HL-60 (cell line): ENCODE measurements around the gene TRAPPC3L.
A peak's percentile ranks its signal among the peaks of the same experiment; 100 is the strongest.

Experiments
- DNase-seq, 2 experiments: peaks; one replicate each; pipeline ENCODE4 v3.0.0-alpha.2; 2010 to 2020; ENCODE audit warnings: low read depth in 1 of 2, low spot score in 1 of 2
- H3K27ac ChIP-seq: fragments of 250-450 bp; sonication (Bioruptor Pico); replicated peaks from 2 replicates; pipeline ENCODE4 v1.5.1; 2020; ENCODE audit warnings: mild to moderate bottlenecking, moderate library complexity
- H3K27me3 ChIP-seq: fragments of 250-450 bp; sonication (Bioruptor Pico); 2 replicates; pipeline ENCODE4 v1.5.1; 2021; ENCODE audit warnings: mild to moderate bottlenecking, moderate library complexity; ENCODE audit not compliant: insufficient read depth, poor library complexity, severe bottlenecking
- H3K4me3 ChIP-seq: replicated peaks from 2 replicates; pipeline ENCODE4 v1.5.1; 2011; ENCODE audit warnings: mild to moderate bottlenecking, control low read depth, low read length; ENCODE audit not compliant: insufficient read depth
- CTCF ChIP-seq: IDR thresholded peaks from one replicate; pipeline ENCODE4 v1.5.1; 2011; ENCODE audit warnings: low read length, control low read depth, inconsistent platforms; ENCODE audit not compliant: insufficient read depth
- GABPA ChIP-seq: IDR thresholded peaks from 2 replicates; pipeline ENCODE4 v1.6.1; 2012; ENCODE audit warnings: low read depth
- POLR2AphosphoS5 ChIP-seq: IDR thresholded peaks from 2 replicates; pipeline ENCODE4 v1.6.1; 2012; ENCODE audit warnings: low read depth
- SPI1 ChIP-seq: IDR thresholded peaks from 2 replicates; pipeline ENCODE4 v1.6.1; 2012; ENCODE audit warnings: low read depth, mild to moderate bottlenecking, borderline replicate concordance
- TF ChIP-seq, protein P1 (sequence below): IDR thresholded peaks from 2 replicates; pipeline ENCODE4 v1.6.1; 2012; ENCODE audit warnings: low read depth; ENCODE audit not compliant: insufficient replicate concordance

The TRAPPC3L gene

GRCh38 chr6:116450185-116450710 is 95.2 kb downstream of the TRAPPC3L start:
- DNase-seq: no peak
- Histone ChIP-seq H3K27ac (no peak overlapping the region; the same call in 1 of the 2 replicates), H3K4me3 (no peak overlapping the region), H3K27me3 (no peaks in the 10 kb centered on the region)
- TF ChIP-seq CTCF (no peak), SPI1 (no peak), GABPA (no peak), POLR2AphosphoS5 (no peak)
- TF ChIP-seq, protein P1, sequence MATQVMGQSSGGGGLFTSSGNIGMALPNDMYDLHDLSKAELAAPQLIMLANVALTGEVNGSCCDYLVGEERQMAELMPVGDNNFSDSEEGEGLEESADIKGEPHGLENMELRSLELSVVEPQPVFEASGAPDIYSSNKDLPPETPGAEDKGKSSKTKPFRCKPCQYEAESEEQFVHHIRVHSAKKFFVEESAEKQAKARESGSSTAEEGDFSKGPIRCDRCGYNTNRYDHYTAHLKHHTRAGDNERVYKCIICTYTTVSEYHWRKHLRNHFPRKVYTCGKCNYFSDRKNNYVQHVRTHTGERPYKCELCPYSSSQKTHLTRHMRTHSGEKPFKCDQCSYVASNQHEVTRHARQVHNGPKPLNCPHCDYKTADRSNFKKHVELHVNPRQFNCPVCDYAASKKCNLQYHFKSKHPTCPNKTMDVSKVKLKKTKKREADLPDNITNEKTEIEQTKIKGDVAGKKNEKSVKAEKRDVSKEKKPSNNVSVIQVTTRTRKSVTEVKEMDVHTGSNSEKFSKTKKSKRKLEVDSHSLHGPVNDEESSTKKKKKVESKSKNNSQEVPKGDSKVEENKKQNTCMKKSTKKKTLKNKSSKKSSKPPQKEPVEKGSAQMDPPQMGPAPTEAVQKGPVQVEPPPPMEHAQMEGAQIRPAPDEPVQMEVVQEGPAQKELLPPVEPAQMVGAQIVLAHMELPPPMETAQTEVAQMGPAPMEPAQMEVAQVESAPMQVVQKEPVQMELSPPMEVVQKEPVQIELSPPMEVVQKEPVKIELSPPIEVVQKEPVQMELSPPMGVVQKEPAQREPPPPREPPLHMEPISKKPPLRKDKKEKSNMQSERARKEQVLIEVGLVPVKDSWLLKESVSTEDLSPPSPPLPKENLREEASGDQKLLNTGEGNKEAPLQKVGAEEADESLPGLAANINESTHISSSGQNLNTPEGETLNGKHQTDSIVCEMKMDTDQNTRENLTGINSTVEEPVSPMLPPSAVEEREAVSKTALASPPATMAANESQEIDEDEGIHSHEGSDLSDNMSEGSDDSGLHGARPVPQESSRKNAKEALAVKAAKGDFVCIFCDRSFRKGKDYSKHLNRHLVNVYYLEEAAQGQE: no peak

DNA sequence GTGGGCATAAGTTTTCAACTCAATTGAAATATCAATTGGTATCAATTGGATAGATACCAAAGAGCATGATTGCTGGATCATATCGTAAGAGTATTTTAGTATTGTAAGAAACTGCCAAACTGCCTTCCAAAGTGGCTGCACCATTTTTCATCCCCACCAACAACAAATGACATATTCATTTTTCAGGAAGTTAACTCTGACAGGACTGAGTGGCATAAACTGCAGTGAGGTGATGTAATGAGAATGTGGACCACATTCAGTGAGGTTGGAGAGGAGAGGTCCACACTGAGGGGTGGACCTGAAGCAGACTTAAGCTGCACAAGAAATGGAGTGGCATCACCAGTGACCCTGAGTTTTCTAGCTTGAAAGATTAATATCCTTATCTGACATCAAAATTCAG is 95.9 kb downstream of the TRAPPC3L start:
- TF ChIP-seq SPI1: no peak
- TF ChIP-seq, protein P1: no peak
- no peak for TF ChIP-seq CTCF
- no peak for TF ChIP-seq GABPA
- TF ChIP-seq POLR2AphosphoS5: no peak
- Histone ChIP-seq H3K27ac (no peak overlapping the region), H3K27me3 (no peaks in the 10 kb centered on the region), H3K4me3 (no peak overlapping the region)
- DNase-seq: peak in 1 of 2 experiments; percentile 32

GRCh38 chr6:116447496-116448011 is 97.9 kb downstream of the TRAPPC3L start:
- Histone ChIP-seq H3K4me3 (no peak overlapping the region), H3K27me3 (no peaks in the 10 kb centered on the region), H3K27ac (no peak overlapping the region; the same call in 1 of the 2 replicates)
- DNase-seq: peak; percentile 78 to 94
- TF ChIP-seq POLR2AphosphoS5 (peak; percentile 39; the same call in 1 of the 2 replicates), CTCF (no peak)

- DNase-seq: no peak
- Histone ChIP-seq H3K4me3 (no peak overlapping the region), H3K27me3 (no peaks in the 10 kb centered on the region), H3K27ac (no peak overlapping the region)
- TF ChIP-seq, protein P1: no peak
- TF ChIP-seq GABPA: no peak
- no peak for TF ChIP-seq CTCF
- TF ChIP-seq SPI1: no peak
- no peak for TF ChIP-seq POLR2AphosphoS5
These were observed 98.4 kb downstream of the TRAPPC3L start for GRCh38 chr6:116447052-116447451.
